ENCODE data around the gene MMP12.
"Not testable (repeated sequence)": the region's sequence is repeated elsewhere in the genome, so short reads cannot be mapped to it uniquely, and the experiment has no call there.

GRCh38 chr11:102903895-102904294, 29.1 kb upstream of the MMP12 start:
- TF ChIP-seq CTCF (IDR thresholded peaks at IDR 0.05; ENCODE audit: low read depth, low read length, poor library complexity, severe bottlenecking); EZH2phosphoT487 (IDR thresholded peaks at IDR 0.05; ENCODE audit: borderline replicate concordance, low read length): not testable (repeated sequence)

All from DOHH2 (cell line).